Measurements from ENCODE around the gene AP1B1. TPM values are rescaled to one million over a fixed set of nuclear protein-coding genes. Genes with fewer than 3 reads are reported as not detected.

The AP1B1 gene
- total RNA-seq, 1 donor from 2014 or later = 132 TPM

GRCh38 chr22:29341056-29341848 lies 47.1 kb downstream of the AP1B1 start:
- peaks cover 95% of the 10 kb centered on the region for H3K36me3 Mint-ChIP-seq (ENCODE audit: low read depth)

GRCh38 chr22:29340566-29340965 lies 47.8 kb downstream of the AP1B1 start:
- H3K9me3 Mint-ChIP-seq = no peaks in the 10 kb centered on the region
- H3K4me1 Mint-ChIP-seq = no peaks in the 10 kb centered on the region
- no peak for ATAC-seq (ENCODE audit: low read depth)
- no peak overlapping the region for H3K4me3 Mint-ChIP-seq
- intact Hi-C loops (cut with micrococcal nuclease) = no loop called here
- CTCF ChIA-PET = no interaction called here
- H3K27ac Mint-ChIP-seq = no peak overlapping the region
- peaks cover 95% of the 10 kb centered on the region for H3K36me3 Mint-ChIP-seq (ENCODE audit: low read depth)
- POLR2A ChIA-PET = no interaction called here
- TF ChIP-seq, protein P1, sequence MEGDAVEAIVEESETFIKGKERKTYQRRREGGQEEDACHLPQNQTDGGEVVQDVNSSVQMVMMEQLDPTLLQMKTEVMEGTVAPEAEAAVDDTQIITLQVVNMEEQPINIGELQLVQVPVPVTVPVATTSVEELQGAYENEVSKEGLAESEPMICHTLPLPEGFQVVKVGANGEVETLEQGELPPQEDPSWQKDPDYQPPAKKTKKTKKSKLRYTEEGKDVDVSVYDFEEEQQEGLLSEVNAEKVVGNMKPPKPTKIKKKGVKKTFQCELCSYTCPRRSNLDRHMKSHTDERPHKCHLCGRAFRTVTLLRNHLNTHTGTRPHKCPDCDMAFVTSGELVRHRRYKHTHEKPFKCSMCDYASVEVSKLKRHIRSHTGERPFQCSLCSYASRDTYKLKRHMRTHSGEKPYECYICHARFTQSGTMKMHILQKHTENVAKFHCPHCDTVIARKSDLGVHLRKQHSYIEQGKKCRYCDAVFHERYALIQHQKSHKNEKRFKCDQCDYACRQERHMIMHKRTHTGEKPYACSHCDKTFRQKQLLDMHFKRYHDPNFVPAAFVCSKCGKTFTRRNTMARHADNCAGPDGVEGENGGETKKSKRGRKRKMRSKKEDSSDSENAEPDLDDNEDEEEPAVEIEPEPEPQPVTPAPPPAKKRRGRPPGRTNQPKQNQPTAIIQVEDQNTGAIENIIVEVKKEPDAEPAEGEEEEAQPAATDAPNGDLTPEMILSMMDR (IDR thresholded peaks at IDR 0.05) = no peak
- no peak for DNase-seq
- H3K27me3 Mint-ChIP-seq = no peaks in the 10 kb centered on the region

More at GRCh38 chr22:29341056-29341848, 47.1 kb downstream of the AP1B1 start:
- ATAC-seq (ENCODE audit: low read depth) (no peak), DNase-seq (no peak)
- CTCF ChIA-PET = no interaction called here
- Mint-ChIP-seq H3K27ac (no peak overlapping the region), H3K9me3 (no peaks in the 10 kb centered on the region), H3K4me1 (no peaks in the 10 kb centered on the region), H3K4me3 (no peak overlapping the region), H3K27me3 (no peaks in the 10 kb centered on the region)
- POLR2A ChIA-PET = no interaction called here
- TF ChIP-seq, protein P1 (IDR thresholded peaks at IDR 0.05) = no peak
- intact Hi-C loops (cut with micrococcal nuclease) = no loop called here

GRCh38 chr22:29339381-29340235 lies 48.8 kb downstream of the AP1B1 start:
- Mint-ChIP-seq H3K4me1 (no peaks in the 10 kb centered on the region), H3K27ac (no peak overlapping the region), H3K27me3 (no peaks in the 10 kb centered on the region), H3K9me3 (no peaks in the 10 kb centered on the region), H3K36me3 (ENCODE audit: low read depth) (peaks cover 97% of the 10 kb centered on the region), H3K4me3 (no peak overlapping the region)
- ChIA-PET POLR2A (no interaction called here), CTCF (no interaction called here)
- intact Hi-C loops (cut with micrococcal nuclease) = no loop called here
- DNase-seq (no peak), ATAC-seq (ENCODE audit: low read depth) (no peak)
- TF ChIP-seq, protein P1 (IDR thresholded peaks at IDR 0.05) = no peak

- no peak overlapping the region for H3K27ac Mint-ChIP-seq
- DNase-seq (no peak), ATAC-seq (ENCODE audit: low read depth) (no peak)
- peaks cover 98% of the 10 kb centered on the region for H3K36me3 Mint-ChIP-seq (ENCODE audit: low read depth)
- TF ChIP-seq, protein P1 (IDR thresholded peaks at IDR 0.05) = no peak
- ChIA-PET POLR2A (no interaction called here), CTCF (no interaction called here)
- H3K9me3 Mint-ChIP-seq = no peaks in the 10 kb centered on the region
- intact Hi-C loops (cut with micrococcal nuclease) = no loop called here
- H3K27me3 Mint-ChIP-seq = no peaks in the 10 kb centered on the region
- H3K4me1 Mint-ChIP-seq = no peaks in the 10 kb centered on the region
- H3K4me3 Mint-ChIP-seq = no peak overlapping the region
Observed at GRCh38 chr22:29338398-29338797, 50.0 kb downstream of the AP1B1 start.

DNA sequence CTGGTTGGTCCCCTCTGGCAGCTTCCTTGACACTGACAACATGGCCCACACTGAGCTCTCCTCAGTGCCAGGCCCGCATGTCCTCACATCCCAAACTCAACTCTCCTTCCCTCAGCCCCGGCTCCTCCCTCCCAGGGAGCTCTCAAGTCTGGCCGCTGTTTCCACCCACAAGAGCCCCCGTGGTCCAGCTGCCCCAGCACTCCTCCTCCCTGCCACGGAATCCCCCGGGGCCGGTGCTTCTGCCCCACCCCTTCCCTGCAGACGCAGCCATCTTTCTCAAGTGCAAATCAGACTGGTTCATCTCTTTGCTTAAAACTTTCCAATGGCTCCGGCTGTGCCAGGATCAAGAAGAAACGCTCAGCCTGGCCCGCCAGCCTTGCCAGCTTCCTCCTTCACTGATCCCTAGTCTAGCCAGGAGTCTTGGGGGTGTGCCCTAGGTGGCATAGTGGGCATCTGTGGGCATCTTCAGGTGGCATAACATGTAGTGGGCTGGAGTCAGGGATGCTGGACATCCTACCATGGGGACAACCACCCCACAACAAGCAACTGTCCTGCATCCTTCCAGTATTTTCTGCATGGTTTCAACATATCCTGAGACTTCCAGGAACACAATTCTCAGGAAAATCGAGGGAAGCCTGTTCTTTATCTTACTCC lies 50.6 kb downstream of the AP1B1 start:
- ATAC-seq (ENCODE audit: low read depth) = no peak
- Mint-ChIP-seq H3K9me3 (no peaks in the 10 kb centered on the region), H3K36me3 (ENCODE audit: low read depth) (peaks cover 94% of the 10 kb centered on the region), H3K4me1 (no peaks in the 10 kb centered on the region), H3K27me3 (no peaks in the 10 kb centered on the region), H3K27ac (no peak overlapping the region), H3K4me3 (no peak overlapping the region)
- ChIA-PET CTCF (no interaction called here), POLR2A (no interaction called here)
- intact Hi-C loops (cut with micrococcal nuclease) = no loop called here
- TF ChIP-seq, protein P1 (IDR thresholded peaks at IDR 0.05) = no peak
- DNase-seq = no peak

All from activated B cell treated with CpG ODN at 0.5 μM for 24 hours (primary cell).